Measurements from ENCODE around the gene GRPEL1. TPM values are rescaled to one million over a fixed set of nuclear protein-coding genes. Genes with fewer than 3 reads are reported as not detected.

GRPEL1 gene
- total RNA-seq, 1 experiment from 2014 or later = 40.7 TPM

DNA sequence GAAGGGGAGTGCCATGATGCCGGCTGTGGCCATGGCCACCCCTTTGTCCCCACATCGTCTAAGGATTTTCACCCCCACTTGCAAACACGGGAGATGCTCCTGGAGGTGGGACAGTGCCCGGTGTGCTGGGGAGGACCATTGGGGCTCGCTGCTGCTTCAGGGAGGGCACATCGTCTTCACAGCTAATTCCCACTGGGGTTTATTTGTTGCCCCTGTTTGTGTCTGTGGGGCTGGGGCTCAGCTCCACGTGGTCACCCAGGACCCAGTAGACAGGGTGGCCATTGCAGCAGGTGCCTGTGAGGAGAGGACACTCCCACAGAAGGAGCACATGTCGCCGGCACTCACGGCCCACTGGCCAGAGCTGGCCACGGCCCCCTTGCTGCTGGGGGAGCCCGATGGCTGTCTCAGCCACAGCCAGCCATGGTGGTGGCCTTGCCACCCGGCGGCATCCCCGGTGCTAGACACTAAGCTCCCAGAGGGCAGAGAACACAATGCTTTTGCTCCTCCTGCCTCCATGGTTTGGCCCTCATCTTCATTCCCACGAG is 27.8 kb upstream of the GRPEL1 start:
- Histone ChIP-seq H3K4me2 (ENCODE audit: insufficient read depth, insufficient read length, low read length) (no peak overlapping the region), H3K79me1 (ENCODE audit: insufficient read depth, low read depth, low read length, poor library complexity, severe bottlenecking) (no peaks in the 10 kb centered on the region), H2BK15ac (ENCODE audit: low read depth, low read length) (no peak overlapping the region), H3K79me2 (ENCODE audit: insufficient read depth, low read length) (no peaks in the 10 kb centered on the region), H4K20me1 (ENCODE audit: control insufficient read depth, insufficient read depth, insufficient read length) (no peaks in the 10 kb centered on the region), H3K27ac (ENCODE audit: insufficient read length, low read depth, low read length) (no peak overlapping the region), H4K5ac (ENCODE audit: insufficient read length, low read depth, low read length) (no peak overlapping the region), H3K9me3 (ENCODE audit: control insufficient read depth, low read depth, low read length) (no peaks in the 10 kb centered on the region), H3K9ac (ENCODE audit: extremely low read depth, insufficient read length, low read length) (no peak overlapping the region), H3K23me2 (ENCODE audit: insufficient read length, low read depth, low read length, poor library complexity, severe bottlenecking) (no peaks in the 10 kb centered on the region), H2BK20ac (ENCODE audit: low read depth, low read length, poor library complexity, severe bottlenecking) (no peak overlapping the region), H2BK120ac (ENCODE audit: low read depth, low read length, poor library complexity, severe bottlenecking) (no peak overlapping the region), H2BK12ac (ENCODE audit: insufficient read length, low read depth, low read length) (no peak overlapping the region), H3K18ac (ENCODE audit: insufficient read length, low read depth, low read length) (no peak overlapping the region), H4K8ac (replicated peaks; ENCODE audit: insufficient read length, low read depth, low read length) (no peak overlapping the region), H2BK5ac (ENCODE audit: insufficient read length, low read length) (no peak overlapping the region), H3K4ac (ENCODE audit: low read depth, low read length) (no peak overlapping the region), H3K56ac (ENCODE audit: insufficient read length, low read depth, low read length) (no peak overlapping the region), H4K91ac (ENCODE audit: insufficient read length, low read depth, low read length) (no peak overlapping the region), H3K14ac (ENCODE audit: insufficient read depth, low read length) (no peak overlapping the region), H3K27me3 (ENCODE audit: insufficient read depth, low read length) (peaks cover 11% of the 10 kb centered on the region; the same call in 1 of the 2 replicates), H2AK5ac (ENCODE audit: insufficient read length, low read length) (no peak overlapping the region), H3K4me1 (ENCODE audit: insufficient read depth, low read length) (no peaks in the 10 kb centered on the region), H3T11ph (ENCODE audit: low read length) (no peak overlapping the region), H3K23ac (ENCODE audit: insufficient read length, low read depth, low read length) (no peak overlapping the region), H2AFZ (ENCODE audit: low read length) (no peak overlapping the region)
- H3K4me3 Mint-ChIP-seq = no peak overlapping the region
- no peak overlapping the region for H3K27ac Mint-ChIP-seq
- no peaks in the 10 kb centered on the region for H3K4me1 Mint-ChIP-seq
- no peak for DNase-seq
- no peaks in the 10 kb centered on the region for H3K9me3 Mint-ChIP-seq
- no peaks in the 10 kb centered on the region for H3K36me3 Mint-ChIP-seq (ENCODE audit: insufficient read depth in 1 of 3, low read depth in 3 of 3)
- WGBS (ENCODE audit: extremely low coverage, insufficient read length, low lambda C conversion rate) = no CpG with 5 or more reads among the region's 16 CpGs
- no peak for TF ChIP-seq CTCF (conservative IDR thresholded peaks at IDR 0.05)
- H3K27me3 Mint-ChIP-seq (ENCODE audit: low read depth) = peaks cover 98% of the 10 kb centered on the region

Data from H9 (cell line).